ENCODE measurements around the gene LIN28A.

LIN28A gene

GRCh38 chr1:26440259-26440658 lies 29.6 kb downstream of the LIN28A start:
- DNase-seq, result no peak

GRCh38 chr1:26449868-26450267 lies 39.3 kb downstream of the LIN28A start:
- DNase-seq, result no peak

DNA sequence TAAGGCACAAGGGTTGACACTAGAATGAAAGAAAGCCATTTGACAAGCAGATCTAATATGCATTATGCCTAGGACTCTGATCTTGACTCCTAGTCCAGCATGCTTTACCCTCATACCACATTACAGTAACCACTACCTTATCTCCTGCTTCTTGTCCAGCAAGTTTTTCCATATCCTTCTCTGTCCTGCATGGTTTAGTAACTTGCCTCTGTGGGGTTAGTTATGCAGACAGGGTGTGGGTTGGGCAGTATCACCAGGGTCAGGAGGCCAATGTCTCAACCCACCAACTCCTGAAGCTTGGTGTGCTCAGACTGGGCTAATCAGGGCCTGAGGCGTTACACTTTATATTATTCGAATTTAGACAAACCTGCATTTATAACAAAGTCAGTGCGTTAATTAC lies 40.3 kb downstream of the LIN28A start:
- no peak for DNase-seq

DNA sequence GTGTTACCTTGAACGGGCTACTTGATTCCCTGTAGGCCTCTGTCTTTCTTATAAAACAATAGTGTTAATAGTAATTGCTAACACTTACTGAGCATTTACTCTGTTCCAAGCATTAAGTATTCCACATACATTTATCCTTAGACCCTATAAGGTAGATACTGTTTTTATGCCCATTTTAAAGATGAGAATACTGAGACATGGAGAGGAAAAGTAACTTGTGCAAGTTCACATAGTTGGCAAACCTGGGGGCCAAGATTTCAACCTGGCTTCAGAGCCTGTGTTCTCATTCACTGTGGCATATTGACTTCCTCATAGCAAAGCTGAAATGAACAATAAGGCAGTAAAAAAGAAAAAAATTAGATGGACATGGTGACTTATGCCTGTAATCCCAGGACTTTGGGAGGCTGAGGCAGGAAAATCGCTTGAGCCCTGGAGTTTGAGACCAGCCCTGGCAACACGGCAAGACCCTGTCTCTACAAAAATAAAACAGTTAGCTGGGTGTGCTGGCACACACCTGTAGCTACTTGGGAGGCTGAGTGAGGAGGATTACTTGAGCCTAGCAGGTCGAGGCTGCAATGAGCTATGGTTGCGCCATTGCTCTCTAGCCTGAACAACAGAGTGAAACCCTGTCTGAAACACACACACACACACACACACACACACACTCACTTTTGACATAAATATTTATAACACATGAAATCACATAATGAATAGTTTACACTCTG lies 42.0 kb downstream of the LIN28A start:
- no peak for DNase-seq

DNA sequence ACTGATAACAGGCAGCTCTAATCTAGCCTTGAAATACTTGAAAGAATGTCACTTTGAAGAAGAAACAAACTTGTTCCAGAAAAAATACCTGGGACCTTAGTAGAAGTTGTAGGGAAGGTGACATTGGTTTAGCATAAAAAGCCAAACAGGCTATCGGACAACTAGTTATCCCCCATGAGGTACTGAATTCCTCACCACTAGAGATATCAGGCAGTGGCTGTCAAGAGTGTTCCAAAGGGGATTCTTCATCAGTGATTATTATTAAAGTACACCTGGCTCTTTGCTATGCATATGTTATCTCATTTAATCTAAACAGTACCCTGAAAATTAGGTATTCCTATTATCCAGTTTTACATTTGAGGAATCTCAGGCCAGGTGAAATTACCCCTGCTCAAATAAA lies 48.5 kb downstream of the LIN28A start:
- DNase-seq, result no peak

- DNase-seq, result no peak
Measured at GRCh38 chr1:26459573-26460031, 49.0 kb downstream of the LIN28A start.

DNA sequence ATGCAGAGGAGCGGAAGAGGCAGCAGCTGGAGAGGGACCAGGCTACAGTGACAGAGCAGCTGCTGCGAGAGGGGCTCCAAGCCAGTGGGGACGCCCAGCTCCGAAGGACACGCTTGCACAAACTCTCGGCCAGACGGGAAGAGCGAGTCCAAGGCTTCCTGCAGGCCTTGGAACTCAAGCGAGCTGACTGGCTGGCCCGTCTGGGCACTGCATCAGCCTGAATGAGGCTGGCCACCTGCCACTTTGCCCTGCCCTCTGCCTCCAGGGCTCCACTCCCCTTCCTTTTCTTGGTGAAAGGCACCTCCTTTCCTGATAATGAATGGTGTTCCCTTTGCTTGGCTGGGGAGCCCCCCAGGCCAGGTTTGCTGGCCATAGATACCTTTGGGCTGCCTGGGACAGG lies 58.3 kb downstream of the LIN28A start:
- no peak for DNase-seq

DNA sequence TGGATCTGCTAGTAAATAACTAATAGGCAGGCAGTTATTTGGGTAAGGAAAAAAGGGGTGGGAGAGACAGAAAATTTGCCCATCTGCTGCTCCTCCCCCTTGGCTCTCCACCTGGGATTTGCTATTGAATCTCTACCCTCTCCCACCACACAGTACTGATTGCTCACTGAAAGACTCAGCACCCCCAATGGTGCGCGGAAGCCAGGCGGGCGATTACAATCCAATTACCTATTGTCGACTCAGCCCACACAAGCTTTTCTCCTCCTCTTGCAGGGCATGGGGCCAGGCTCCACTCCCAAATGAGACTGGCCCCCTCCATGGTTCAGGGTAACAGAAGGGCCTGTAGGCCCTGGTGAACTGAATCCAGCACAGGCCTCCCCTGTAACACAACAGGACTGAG lies 58.9 kb downstream of the LIN28A start:
- DNase-seq, result peak; percentile 83

DNA sequence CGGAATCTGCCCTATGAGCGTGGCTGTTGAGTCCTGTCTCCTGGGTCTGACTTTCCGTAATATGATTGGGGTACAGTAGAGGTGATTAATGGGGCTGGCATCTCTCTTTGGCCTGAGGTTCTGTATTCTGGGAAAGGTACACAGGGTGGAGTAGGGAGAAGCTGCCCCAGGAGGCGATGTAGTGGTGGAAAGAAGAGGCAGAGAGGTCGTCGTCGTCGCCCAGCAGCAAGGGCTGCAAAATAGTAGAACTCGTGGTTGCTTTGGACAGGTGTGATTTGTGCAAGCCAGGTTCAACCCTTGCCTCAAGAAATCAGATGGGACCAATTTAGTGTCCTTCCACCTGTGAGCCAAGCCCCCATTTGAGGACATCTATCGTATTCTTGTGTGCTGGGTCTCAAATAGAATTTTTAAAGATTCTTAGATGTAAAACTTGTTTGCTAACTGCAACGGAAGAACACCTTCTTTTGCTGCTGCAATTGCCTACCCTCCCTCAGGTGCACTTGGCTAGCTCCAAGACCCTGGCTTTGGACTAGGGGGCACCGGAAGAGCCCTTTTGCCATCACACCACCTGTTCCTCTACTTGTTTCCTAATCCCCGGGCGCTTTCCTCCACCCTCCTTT lies 60.4 kb downstream of the LIN28A start:
- DNase-seq, result no peak

- peak; percentile 68 for DNase-seq
Measured at GRCh38 chr1:26471498-26472319, 61.1 kb downstream of the LIN28A start.

DNA sequence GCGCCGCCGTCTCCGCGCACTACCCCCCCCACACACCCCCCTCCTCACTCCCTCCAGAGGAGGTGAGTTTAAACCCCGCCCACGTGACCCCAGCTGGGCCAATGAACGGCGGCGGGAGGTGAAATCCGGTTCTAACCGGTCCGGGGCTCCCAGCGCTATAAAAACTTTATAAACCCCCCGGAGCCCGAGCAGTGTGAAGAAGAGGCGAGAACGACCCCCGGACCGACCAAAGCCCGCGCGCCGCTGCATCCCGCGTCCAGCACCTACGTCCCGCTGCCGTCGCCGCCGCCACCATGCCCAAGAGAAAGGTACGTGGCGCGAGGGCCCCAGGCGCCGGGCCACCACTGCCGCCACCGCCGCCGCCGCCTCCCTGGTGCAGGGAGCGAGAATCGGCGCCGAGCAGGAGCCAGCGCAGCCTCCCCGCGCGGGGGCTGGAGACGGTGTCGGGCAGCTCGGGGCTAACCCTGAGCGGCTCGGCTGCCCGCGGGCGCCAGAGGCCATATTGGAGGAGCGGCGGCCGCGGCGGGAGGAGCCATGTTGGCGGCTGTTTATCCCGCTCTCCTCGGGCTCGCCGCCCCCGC lies 61.8 kb downstream of the LIN28A start, which contains the start of gene HMGN2:
Gene HMGN2 (plus strand): TSS at position 121 of the 581 bp plus-strand sequence. CDS start 173 bp downstream, at position 294.
- DNase-seq, result peak; percentile 68

DNA sequence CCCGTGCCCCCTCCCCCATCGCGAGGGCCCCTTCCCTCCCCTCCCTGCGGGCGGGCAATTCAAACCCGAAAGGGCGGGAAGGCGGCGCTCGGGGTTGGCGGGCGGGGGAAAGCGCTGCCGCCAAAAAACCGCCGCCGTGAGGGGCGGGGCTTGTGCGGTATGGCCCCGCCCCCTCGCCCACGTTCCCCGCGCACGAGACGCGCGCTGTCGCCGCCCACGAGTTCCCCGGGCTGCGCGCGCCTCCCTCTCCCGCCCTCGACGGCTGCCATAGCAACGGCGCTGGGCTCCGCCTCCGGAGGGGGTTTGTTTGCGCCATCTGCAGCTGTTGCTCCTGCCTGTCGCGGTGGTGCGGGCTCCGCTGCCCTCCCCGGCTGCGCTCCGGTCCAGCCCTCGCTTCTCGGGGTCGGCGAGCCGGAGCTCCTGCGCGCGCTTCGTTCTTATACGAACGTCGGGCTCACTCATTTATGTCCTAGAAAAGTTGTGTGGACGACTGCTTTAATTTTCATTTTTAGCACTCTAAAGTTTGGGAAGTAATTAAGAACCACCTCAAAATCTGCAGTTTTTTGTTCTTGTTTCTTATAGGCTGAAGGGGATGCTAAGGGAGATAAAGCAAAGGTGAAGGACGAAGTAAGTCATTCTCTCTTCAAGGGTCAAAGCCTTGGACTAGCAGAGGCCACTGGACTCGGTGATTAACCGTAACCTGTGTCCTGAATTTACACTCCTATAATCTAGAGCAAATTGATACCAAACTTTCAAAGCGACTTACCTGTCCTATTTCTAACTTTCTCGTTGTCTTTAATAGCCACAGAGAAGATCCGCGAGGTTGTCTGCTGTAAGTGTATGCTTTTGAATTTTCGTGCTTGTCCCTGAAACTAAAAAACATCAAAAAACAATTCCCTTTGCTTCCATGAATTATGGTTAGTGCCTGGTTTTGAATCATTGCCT lies 62.6 kb downstream of the LIN28A start:
- DNase-seq, result peak; percentile 36

GRCh38 chr1:26474818-26475217 lies 64.2 kb downstream of the LIN28A start:
- no peak for DNase-seq

DNA sequence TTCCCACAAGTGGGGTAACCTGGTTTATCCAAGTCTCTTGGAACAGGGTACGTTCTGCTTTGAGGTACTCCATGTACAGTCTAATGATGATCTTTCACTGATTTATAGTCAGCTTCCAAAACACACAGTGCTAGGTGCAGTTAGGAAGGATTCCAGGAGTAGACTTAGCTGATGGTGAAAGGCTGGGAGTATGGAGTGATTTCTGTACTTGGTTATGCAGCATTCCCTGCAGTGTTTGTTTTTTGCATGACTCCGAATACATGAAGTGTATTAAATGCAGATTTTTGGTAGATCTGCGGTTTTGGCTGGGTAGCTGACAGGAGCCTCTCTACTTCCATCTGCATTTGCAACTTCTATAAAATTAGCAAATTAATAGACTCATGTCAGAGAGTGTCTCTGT lies 65.4 kb downstream of the LIN28A start:
- no peak for DNase-seq

DNA sequence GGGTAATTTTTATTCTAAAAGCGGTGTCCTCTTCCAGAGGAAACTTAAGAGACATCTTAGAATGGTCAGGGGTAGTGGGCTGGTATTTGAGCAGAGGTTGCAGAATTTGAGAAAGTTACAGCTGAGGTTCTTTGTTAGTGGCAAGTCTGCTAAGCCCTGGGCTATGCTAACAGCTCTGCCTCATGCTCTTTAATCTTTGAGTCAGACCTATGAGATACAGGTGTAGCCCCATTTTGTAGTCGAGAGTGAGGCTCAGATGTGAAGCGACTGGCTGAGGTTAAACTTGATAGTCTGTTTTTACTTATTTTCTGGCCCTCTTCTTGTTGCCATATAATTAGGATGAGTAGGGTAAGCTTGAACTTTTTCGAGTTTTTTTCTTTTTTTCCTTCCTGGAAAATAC lies 66.3 kb downstream of the LIN28A start:
- no peak for DNase-seq

DNA sequence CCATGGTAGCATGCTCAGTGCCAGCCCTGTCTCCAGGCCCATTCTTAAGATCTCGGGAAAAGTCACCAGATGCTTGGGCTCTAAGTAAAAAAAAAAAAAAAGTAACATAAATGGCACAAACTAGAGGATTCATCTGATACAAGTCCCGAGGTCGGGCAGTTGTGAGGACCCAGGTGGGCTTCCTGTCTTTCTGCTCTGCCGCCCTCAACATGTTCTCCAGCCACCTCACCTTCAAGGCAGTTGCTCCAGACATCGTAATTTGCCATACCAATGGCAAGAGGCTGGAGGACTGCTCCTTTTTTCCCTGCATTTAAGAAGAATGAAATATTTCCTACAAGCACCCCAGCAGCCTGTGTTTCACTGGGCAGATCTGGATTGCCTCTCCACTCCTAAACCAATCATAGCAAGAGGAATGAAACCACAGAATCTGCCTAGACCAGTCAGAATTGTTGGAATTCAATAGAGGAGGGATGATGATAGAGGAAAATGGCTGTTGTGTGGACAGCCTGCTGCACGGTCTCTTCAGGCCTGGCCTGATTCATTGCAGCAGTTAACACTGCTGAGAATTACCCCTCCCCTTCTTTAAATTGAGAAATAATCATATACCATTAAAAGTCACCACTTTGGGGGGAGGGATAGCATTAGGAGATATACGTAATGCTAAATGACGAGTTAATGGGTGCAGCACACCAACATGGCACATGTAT lies 67.0 kb downstream of the LIN28A start:
- no peak for DNase-seq

- no peak for DNase-seq
Measured at GRCh38 chr1:26478159-26478558, 67.5 kb downstream of the LIN28A start.

- no peak for DNase-seq
Measured at GRCh38 chr1:26478988-26479387, 68.4 kb downstream of the LIN28A start.
